H1 (cell line): Measurements from ENCODE around the gene NFIA.

Experiments used
- POLR2AphosphoS5 ChIP-seq: IDR thresholded peaks from 2 replicates; pipeline ENCODE4 v1.6.1; 2011; ENCODE audit warnings: low read depth, low read length
- SP1 ChIP-seq: IDR thresholded peaks from 2 replicates; pipeline ENCODE4 v1.6.1; 2011; ENCODE audit warnings: low read depth, low read length
- TAF1 ChIP-seq: IDR thresholded peaks from 2 replicates; pipeline ENCODE4 v1.6.1; 2011; ENCODE audit warnings: mild to moderate bottlenecking, low read depth, low read length
- YY1 ChIP-seq: IDR thresholded peaks from 2 replicates; pipeline ENCODE4 v1.6.1; 2011; ENCODE audit warnings: low read depth, mild to moderate bottlenecking, low read length
- TF ChIP-seq, protein P1 (sequence below), 3 experiments: IDR thresholded peaks; 1 replicate in 2 of 3; 2 replicates in 1 of 3; pipeline versions ENCODE4 v1.5.1 to v1.6.1; 2011; ENCODE audit warnings: low read length in 3 of 3, mild to moderate bottlenecking in 3 of 3, inconsistent platforms in 2 of 3, low read depth in 1 of 3, moderate library complexity in 1 of 3; ENCODE audit not compliant: insufficient read depth in 1 of 3; ENCODE audit errors: control extremely low read depth in 1 of 3

DNA sequence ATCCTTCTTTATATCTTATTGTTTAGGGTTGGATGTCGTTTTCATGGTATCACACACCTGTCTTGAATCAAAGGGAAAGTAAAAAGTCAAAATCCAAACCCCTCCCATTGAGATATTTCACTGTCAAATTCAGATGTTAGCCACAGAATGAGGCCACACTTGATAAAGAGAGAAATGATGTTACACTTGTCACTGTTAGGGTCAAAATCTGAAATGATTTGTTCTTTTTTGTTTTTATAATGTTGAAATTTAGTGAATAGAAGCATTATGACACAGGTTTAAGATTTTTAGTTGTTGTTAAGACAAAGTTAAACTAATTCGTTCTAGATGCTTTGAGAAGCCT is 13.1 kb downstream of the NFIA start:
- TF ChIP-seq, protein P1, sequence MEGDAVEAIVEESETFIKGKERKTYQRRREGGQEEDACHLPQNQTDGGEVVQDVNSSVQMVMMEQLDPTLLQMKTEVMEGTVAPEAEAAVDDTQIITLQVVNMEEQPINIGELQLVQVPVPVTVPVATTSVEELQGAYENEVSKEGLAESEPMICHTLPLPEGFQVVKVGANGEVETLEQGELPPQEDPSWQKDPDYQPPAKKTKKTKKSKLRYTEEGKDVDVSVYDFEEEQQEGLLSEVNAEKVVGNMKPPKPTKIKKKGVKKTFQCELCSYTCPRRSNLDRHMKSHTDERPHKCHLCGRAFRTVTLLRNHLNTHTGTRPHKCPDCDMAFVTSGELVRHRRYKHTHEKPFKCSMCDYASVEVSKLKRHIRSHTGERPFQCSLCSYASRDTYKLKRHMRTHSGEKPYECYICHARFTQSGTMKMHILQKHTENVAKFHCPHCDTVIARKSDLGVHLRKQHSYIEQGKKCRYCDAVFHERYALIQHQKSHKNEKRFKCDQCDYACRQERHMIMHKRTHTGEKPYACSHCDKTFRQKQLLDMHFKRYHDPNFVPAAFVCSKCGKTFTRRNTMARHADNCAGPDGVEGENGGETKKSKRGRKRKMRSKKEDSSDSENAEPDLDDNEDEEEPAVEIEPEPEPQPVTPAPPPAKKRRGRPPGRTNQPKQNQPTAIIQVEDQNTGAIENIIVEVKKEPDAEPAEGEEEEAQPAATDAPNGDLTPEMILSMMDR (IDR thresholded peaks at IDR 0.05; ENCODE audit: control extremely low read depth in 1 of 3, insufficient read depth in 1 of 3, low read depth in 1 of 3, low read length in 3 of 3): no peak
- TF ChIP-seq SP1: no peak
- no peak for TF ChIP-seq YY1
- no peak for TF ChIP-seq POLR2AphosphoS5
- no peak for TF ChIP-seq TAF1
